HG03139 (cell line): ENCODE data around the gene TWIST1.

Experiments
- ATAC-seq: cut with Tn5 transposase; IDR thresholded peaks from one replicate; pipeline ENCODE4 v1.9.1; 2021; ENCODE audit not compliant: unreplicated experiment

The TWIST1 gene

DNA sequence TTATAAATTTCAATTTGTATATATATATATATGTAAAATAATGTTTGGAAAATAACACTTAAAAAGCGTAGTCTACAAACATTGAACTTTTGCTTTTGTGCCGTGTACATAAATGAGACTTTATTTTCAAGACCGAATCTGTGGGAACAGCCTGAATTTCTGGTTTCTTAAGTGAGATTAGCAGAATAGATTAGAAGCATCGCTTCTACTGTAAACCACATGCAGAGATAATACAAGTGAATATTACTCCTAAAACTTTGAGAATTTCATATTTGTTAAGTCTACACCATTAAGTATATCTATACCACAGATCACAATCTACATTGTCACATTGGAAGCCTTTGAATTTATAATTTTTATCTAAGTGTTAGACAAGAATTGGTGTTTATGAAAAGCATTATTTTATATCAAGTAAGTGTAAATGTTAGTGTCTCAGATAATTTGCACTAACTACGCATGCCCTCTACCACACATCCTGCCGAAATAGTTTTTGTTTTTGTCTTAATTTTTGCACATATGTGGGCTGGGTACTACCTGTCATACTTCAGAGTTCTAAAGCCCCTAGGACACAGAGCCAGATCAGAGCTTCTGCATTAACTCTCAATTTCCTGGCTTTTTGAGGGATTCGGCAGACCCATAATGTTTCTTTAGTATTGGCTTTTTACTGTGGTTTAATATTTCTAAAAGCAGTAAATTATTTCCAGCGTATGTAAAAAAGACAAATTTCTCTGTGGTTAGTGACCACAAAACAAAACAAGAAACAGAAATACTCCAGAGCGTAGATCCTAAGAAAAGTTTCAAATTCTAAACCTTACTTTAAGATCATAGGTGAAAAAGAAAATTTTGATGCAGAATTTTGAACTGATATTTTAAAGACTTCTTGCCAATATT, 20.0 kb downstream of the TWIST1 start:
- ATAC-seq = no peak

GRCh38 chr7:19095353-19095860, 22.0 kb downstream of the TWIST1 start:
- ATAC-seq = no peak

DNA sequence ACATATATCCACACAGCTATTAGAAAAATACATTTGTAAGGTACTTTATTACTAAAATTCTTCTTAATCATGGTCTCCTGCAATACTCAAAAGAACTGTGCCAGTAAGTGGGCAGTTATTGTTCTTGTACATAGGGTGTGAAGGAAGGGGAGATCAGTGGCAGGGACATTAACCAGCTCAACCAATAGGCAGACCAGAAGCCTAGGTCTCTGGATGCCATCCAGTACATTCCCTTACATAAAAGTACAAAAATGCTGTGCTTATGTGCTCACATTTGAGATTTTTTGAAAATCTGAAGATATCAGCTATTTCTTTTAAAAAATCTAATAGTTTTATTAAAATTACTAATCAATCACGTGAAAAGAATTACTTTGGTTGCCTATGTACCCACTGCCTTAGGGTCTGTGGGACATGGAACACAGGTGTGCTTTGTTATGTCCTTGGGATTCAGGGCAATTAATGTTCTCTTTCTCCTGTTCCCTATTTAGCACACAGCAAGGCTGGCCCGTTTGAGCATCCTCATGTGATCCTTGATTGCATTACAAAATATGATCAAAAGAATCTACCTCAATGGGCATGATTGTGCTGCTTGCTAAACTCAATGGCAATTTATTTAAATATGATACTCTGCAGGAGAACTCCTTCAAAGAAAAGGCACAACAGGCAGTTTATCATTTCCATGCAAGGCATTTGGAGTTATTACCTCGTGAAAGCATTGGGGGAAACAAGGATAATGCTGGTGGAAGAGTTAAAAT, 22.7 kb downstream of the TWIST1 start:
- ATAC-seq = no peak

GRCh38 chr7:19094138-19094537, 23.3 kb downstream of the TWIST1 start:
- ATAC-seq = no peak

GRCh38 chr7:19091550-19092200, 25.8 kb downstream of the TWIST1 start:
- no peak for ATAC-seq

GRCh38 chr7:19090526-19090925, 26.9 kb downstream of the TWIST1 start:
- ATAC-seq = no peak

GRCh38 chr7:19089797-19090196, 27.6 kb downstream of the TWIST1 start:
- no peak for ATAC-seq

GRCh38 chr7:19089378-19089777, 28.1 kb downstream of the TWIST1 start:
- ATAC-seq = no peak

- ATAC-seq = no peak
Observed at GRCh38 chr7:19080093-19080492, 37.3 kb downstream of the TWIST1 start.

DNA sequence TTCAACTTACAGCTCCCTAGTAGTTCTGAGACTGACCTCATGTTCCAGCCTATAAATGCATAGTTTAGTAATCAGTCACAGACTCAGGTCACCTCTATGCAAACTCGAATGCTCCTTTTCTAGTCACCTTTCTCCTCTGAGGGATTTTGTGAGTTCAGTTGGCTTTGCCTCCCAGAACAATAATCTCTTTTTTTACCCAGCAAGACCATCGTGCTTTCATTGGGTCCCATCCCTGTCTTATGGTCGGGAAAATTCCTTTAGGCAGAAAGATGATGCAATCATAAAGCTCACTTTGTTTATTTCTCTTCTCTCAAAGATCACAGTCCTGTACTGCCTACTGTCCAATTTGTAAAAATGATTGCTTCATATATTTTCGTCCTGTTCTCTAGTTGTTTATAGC, 38.4 kb downstream of the TWIST1 start:
- no peak for ATAC-seq

- no peak for ATAC-seq
Observed at GRCh38 chr7:19069842-19070241, 47.6 kb downstream of the TWIST1 start.

DNA sequence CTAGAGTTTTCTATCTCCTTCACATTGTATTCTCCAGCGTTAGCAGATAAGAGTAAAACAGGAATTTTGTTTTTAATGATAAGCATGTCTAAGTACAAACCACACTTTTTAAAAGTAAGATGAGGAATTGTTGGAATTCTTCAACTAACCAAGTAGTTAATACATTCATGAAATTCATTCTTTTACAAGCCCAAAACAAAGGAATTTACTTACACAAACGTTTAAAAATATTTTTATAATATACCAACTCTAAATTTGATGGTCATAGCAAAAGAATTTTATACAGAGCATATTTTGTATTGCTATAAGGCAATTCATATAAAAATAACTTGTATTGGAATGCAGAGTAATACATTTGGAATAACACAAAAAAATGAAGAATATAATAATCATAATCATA, 51.3 kb downstream of the TWIST1 start:
- no peak for ATAC-seq
